NB4 (cell line): ENCODE results near the gene SNAP29.
"Not testable (repeated sequence)": the region's sequence is repeated elsewhere in the genome, so short reads cannot be mapped to it uniquely, and the experiment has no call there.

Experiments used
- DNase-seq: peaks from one replicate; pipeline ENCODE4 v3.0.0; 2010; ENCODE audit warnings: low read depth
- H3K4me3 ChIP-seq: one replicate; pipeline ENCODE4 v1.5.1; 2011; ENCODE audit warnings: mild to moderate bottlenecking, low read depth, low read length, moderate library complexity
- MAX ChIP-seq: IDR thresholded peaks from 2 replicates; pipeline ENCODE4 v1.6.1; 2011; ENCODE audit warnings: low read depth, low read length
- MYC ChIP-seq: IDR thresholded peaks from 2 replicates; pipeline ENCODE4 v1.6.1; 2011; ENCODE audit warnings: low read depth, low read length
- POLR2A ChIP-seq: IDR thresholded peaks from 2 replicates; pipeline ENCODE4 v1.6.1; 2011; ENCODE audit warnings: mild to moderate bottlenecking; ENCODE audit not compliant: insufficient read length; ENCODE audit errors: extremely low read depth
- TF ChIP-seq, protein P1 (sequence below): IDR thresholded peaks from one replicate; pipeline ENCODE4 v1.5.1; 2012; ENCODE audit warnings: low read depth, low read length

Gene SNAP29

GRCh38 chr22:20834206-20834605 is 24.6 kb upstream of the SNAP29 start:
- H3K4me3 ChIP-seq: no peak overlapping the region
- TF ChIP-seq MYC: no peak
- TF ChIP-seq, protein P1, sequence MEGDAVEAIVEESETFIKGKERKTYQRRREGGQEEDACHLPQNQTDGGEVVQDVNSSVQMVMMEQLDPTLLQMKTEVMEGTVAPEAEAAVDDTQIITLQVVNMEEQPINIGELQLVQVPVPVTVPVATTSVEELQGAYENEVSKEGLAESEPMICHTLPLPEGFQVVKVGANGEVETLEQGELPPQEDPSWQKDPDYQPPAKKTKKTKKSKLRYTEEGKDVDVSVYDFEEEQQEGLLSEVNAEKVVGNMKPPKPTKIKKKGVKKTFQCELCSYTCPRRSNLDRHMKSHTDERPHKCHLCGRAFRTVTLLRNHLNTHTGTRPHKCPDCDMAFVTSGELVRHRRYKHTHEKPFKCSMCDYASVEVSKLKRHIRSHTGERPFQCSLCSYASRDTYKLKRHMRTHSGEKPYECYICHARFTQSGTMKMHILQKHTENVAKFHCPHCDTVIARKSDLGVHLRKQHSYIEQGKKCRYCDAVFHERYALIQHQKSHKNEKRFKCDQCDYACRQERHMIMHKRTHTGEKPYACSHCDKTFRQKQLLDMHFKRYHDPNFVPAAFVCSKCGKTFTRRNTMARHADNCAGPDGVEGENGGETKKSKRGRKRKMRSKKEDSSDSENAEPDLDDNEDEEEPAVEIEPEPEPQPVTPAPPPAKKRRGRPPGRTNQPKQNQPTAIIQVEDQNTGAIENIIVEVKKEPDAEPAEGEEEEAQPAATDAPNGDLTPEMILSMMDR: no peak
- no peak for TF ChIP-seq MAX
- TF ChIP-seq POLR2A: no peak
- no peak for DNase-seq

DNA sequence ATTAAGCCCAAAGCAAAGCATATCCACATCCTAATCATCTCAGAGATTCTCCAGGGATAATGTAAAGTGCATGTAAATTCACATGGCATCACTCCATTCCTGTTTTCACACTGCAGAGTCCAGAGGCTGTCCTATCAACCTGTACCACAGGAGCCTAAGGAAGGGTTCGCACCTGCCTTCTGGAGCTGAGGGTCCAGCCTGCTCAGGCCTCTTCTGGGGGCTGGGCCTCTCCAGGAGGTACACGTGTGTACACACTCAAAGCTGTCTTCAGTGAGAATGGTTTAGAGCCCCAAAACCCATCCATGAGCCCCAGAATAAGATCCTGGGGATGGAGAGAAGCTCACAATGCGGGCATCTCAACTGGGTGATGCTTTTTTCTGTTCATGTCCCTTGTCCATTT is 24.1 kb upstream of the SNAP29 start:
- no peak for DNase-seq
- no peak for TF ChIP-seq POLR2A
- TF ChIP-seq MYC: no peak
- no peak for TF ChIP-seq MAX
- TF ChIP-seq, protein P1: no peak
- H3K4me3 ChIP-seq: no peak overlapping the region

- H3K4me3 ChIP-seq: no peak overlapping the region
These were observed 21.6 kb upstream of the SNAP29 start for GRCh38 chr22:20836987-20837823.

GRCh38 chr22:20839354-20839753 is 19.5 kb upstream of the SNAP29 start:
- not testable (repeated sequence) for H3K4me3 ChIP-seq, DNase-seq

More at GRCh38 chr22:20836987-20837823, 21.6 kb upstream of the SNAP29 start:
- TF ChIP-seq, protein P1: no peak
- no peak for TF ChIP-seq POLR2A
- TF ChIP-seq MYC: no peak
- no peak for TF ChIP-seq MAX
- DNase-seq: no peak

DNA sequence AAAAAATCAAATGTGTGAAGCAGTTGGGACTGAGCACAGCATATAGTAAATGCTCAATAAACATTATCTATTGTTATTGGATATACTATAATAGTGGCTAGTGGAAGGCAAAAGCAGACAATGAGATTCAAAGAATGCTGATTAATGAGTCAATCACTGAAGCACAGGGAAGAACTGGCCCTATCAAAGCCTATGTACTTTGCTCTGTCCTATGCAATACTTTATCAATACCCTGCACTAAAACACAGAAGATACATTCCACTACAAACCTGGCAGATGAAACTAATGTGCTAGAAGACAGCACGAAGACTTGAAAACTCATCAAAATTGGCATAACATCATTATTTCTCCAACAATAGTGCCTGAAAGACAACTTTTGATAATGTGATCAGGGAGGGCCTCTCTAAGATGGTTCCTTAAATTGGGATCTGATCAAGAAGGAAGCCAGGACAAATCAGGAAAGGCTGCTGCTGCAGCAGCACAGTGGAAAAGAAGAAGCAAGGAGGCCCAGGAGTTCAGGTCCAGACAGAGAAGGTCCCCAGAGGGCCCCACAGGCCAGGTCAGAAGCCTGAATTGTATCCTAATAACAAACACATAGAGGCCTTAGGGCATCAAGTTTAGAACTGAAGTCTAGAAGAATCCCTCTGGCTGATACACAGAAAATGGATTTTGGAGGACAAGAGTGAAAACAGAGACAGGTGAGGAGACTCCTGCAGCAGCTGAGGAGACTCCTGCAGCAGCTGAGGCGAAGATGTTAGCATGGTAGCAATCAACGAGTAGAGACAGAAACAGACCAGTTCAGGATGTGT is 18.8 kb upstream of the SNAP29 start:
- DNase-seq: no peak
- TF ChIP-seq MYC (no peak), POLR2A (no peak), MAX (no peak)
- TF ChIP-seq, protein P1: no peak
- H3K4me3 ChIP-seq: no peak overlapping the region
